Central memory CD4-positive, alpha-beta T cell (primary cell): Measurements from ENCODE around the gene FOXI3.

ENCODE experiments used
- DNase-seq: peaks from one replicate; pipeline ENCODE4 v3.0.0; 2022
- total RNA-seq, 3 experiments: gene quantifications; one replicate each; lab custom pipeline; 2026; lab: John Stamatoyannopoulos, UW

The FOXI3 gene
- 0 reads per million in 3 experiments for total RNA-seq

GRCh38 chr2:88452565-88452905, at the start of gene FOXI3:
TSS of gene FOXI3 (minus strand) at chr2:88452693. CDS start at chr2:88452535, 158 bp downstream.
- no peak for DNase-seq

DNA sequence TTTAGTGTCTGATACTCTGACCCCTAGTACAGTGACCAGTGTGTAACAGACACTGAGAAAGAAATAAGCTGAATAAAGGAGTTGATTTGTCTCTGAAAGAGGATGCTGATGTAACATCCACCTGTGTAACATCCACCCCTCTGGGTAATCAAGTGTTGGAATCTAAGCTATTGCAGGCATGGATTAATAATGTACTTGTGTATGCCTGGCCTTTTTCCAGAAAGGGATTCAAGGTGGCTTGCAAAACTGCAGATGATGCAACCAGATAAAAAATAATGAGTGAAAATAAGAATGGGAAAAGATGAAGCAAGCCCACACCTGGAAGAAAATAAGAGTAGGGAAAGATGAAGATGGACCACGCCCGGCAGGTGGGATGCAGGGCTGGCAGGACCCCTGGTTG, 48.2 kb upstream of the FOXI3 start:
- DNase-seq = no peak

- no peak for DNase-seq
These were observed 46.7 kb upstream of the FOXI3 start for GRCh38 chr2:88499204-88499603.

GRCh38 chr2:88493481-88493880, 41.0 kb upstream of the FOXI3 start:
- no peak for DNase-seq

- DNase-seq = no peak
These were observed 39.5 kb upstream of the FOXI3 start for GRCh38 chr2:88492002-88492401.

DNA sequence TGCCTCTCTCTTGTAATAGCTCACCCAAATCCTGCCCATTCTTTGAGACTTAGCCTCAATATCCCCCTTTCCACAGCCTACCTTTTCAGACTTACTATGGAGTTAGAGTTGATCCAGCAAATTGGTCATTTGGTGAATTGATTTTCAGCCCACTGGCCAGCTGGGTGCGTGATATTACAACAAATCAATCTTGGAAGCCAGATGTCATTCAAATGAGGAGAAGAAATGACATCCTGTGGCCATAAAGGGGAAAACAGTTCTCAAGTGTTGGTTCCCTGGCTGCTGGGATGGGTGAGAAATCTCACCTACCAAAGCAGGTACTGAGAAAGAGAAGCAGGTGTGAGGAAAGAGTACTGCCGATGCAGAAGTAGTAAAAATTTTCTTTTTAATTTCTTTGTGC, 36.7 kb upstream of the FOXI3 start:
- DNase-seq = no peak

GRCh38 chr2:88483200-88483599, 30.7 kb upstream of the FOXI3 start:
- DNase-seq = no peak

DNA sequence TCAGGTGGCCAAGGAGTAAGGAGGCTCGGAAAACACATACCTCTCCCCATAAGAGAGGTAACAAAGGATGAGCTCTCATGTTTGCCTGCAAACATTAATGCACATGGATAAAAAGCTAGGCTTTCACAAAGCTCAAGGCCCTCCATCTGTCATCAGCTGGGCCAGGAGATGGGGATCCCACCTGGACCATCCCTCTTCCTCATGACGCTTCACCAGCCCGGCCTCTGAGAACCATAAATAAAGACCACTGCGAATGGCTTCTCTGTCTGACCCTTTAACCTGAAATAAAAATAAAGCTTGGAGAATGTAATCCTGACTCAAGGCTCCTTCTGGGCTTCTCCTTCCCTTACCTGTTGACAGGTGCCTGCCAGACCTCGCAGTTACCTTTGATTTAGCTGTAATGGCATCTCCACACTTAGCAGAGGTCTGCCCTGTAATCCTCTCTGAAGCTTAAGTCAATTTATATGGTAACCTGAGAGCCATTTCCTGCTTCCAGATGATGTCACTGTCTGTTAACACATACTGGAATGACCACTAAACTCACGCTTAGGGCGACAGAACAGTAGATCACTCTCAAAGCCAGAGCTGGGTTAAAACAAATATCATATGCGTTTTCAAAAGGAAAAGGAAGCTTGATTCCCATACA, 29.3 kb upstream of the FOXI3 start:
- DNase-seq = no peak

- DNase-seq = no peak
These were observed 20.3 kb upstream of the FOXI3 start for GRCh38 chr2:88472811-88473210.

DNA sequence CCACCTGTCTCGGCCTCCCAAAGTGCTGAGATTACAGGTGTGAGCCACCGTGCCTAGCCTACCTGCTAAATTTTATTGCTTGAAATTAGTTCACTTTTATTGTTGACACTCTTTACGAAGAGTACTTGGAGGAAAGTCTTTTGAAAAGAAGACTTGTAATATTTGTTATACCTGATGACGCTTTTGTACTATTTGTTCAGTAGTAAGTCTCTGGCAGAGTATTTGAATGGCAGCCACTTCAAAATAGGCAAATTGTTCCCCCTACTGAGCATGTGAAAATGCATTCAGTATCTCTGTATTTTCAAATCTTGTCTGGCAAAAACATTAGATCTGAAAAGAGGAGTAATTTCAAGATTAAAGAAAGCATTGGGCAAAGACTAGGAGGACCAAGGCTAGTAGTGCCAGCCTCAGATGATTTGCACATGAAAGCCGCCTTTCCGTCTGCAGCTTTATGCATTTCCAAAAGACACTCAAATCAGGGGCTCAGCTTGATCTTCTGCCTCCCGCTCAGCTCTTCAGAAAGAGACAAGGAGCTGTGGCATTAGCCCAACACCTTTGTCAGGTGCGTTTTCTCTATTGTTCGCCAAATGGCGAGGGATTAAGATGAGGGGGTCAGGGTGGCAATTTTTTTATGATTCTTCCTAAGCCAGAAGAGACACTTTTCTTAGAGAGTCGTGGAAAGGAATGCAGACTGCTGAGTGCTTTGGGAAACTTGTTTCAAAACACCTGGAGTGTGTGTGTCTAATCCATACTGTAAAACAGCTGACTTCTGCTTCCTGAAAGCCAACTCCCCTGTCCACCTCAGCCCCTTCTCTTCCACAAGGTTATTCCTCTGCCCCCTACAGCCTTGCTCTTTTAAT, 18.8 kb upstream of the FOXI3 start:
- no peak for DNase-seq

GRCh38 chr2:88469202-88470114, 17.0 kb upstream of the FOXI3 start:
- DNase-seq = no peak

DNA sequence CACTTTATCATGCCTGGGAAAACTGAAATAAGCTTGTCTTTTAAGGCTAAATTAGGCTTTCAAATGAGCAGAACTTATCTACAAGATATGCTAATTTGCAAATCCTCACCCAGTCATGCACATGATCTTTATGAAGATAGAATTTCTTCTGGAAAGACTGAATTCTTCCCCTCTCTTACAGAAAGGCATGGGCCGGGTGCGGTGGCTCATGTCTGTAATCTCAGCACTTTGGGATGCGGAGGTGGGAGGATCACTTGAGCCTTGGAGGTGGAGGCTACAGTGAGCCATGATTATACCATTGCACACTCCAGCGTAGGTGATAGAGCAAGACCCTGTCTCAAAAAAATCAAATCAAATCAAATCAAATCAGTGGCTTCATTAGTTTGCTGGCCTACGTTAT, 11.7 kb upstream of the FOXI3 start:
- no peak for DNase-seq

GRCh38 chr2:88458633-88459032, 6.1 kb upstream of the FOXI3 start:
- DNase-seq = no peak

- DNase-seq = no peak
These were observed 588 bp upstream of the FOXI3 start for GRCh38 chr2:88452980-88453582.

DNA sequence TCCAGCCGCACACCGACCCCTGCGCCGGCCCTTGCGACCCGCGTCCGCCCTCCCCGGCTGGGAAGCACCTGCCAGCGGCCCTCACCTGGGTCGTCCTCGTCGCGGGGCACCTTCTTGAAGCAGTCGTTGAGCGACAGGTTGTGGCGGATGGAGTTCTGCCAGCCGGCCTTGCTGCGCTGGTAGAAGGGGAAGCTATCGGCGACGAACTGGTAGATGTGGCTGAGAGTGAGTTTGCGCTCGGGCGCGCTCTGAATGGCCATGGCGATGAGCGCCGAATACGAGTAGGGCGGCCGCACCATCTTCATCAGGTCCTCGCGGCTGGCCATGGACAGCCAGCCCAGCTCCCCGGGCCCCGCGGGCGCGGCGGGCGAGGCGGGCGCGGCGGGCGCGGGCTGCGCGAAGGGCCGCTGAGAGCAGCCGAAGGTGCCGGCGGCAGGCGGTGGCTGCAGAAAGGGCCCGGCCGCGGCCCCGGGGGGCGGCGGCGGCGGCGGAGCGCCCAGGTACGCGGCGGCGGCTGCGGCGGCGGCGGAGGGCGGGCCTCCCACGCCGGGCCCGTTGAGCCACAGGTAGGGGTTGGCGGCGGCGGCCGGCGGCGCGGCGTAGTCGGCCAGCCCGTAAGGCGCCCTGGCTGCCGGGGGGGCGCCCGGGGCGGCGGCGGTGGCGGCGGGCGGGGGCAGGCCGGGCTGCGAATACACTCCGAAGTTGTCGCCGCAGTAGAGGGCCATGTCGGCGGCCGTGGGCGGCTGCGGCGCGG, 505 bp downstream of the FOXI3 start:
- no peak for DNase-seq

DNA sequence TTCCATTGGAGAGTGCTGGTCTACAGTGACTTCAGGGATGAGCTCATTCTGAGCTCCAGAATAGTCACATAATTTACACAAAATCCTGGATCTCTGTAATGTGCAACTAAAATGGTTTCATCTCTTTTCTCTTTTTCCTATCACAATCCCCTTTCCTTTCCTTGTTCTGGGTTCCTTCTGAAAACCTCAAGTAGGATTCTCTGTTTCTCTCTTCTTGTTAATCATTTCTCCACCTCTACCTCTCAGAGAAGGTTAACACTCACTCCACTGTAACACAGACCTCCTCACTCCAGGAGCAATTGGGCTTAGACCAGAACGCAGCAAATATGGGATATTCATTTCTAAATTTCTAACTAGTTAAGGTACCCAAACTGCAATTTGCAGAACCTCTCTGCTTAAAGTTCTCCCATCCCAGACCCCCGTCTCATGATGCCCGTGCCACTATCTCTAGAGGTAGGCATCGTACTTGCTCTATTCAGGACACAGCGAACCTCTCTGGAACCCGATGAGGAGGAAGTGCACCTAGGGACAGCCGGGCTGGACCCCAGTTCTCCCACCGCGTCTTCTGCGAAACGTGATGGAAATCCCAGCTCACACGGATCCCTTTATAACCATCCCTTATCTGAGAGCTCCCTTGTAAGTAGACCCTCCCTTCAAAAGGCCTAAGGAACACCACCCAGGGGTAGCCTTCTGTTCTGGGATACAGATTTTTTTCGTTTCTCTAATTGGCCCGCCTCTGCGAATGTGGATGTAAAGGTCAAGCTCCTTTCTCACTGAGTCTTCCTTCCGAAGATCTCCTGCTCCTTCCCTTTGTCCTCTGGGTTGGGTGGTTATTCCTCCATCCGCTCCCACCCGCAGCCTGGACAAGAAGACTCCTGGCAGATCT, 1.3 kb downstream of the FOXI3 start:
- DNase-seq = no peak

GRCh38 chr2:88450186-88450585, 2.3 kb downstream of the FOXI3 start:
- no peak for DNase-seq

- DNase-seq = no peak
These were observed 4.2 kb downstream of the FOXI3 start for GRCh38 chr2:88448248-88448647.

- DNase-seq = no peak
These were observed 9.0 kb downstream of the FOXI3 start for GRCh38 chr2:88443353-88443938.

DNA sequence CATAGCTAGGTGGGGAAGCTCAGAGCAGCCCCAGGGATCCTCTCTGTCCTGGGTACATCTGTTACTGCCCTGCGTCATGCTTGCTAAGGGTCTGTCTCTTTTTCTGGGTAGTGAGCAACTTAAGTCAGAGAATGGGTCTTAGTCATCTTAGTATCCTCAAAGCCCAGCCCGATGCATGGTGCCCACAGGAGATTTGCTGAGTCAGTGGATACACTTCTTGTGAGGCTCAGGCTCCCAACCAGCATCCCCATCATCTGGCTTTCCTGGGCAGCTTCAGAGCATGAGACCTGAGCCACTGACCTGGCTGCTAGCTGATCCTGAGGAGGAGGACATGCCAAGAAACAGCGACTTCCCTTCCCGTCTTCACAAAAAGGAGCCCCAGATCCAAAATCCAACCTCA, 10.0 kb downstream of the FOXI3 start:
- no peak for DNase-seq

- DNase-seq = no peak
These were observed 10.4 kb downstream of the FOXI3 start for GRCh38 chr2:88442061-88442460.
